Measurements from ENCODE around the gene AP3B1. TPM values are rescaled to one million over a fixed set of nuclear protein-coding genes. Genes with fewer than 3 reads are reported as not detected.

AP3B1 gene
- total and polyA plus RNA-seq, 2 of the 8 experiments (the other 6 are each of a cell fraction or from before 2014, with no cell fraction given): 45.8 to 48.3 TPM

- no peak for TF ChIP-seq EZH2 (IDR thresholded peaks at IDR 0.05; ENCODE audit: low read depth, low read length, severe bottlenecking)
- TF ChIP-seq KDM1A (IDR thresholded peaks at IDR 0.05; ENCODE audit: borderline replicate concordance, low read length): no peak
- TF ChIP-seq RNF2 (IDR thresholded peaks at IDR 0.05; ENCODE audit: borderline replicate concordance, low read depth, low read length, missing control alignments, poor library complexity, severe bottlenecking): no peak
These were observed 338.9 kb downstream of the AP3B1 start (continued) for GRCh38 chr5:77955577-77955976.

Measured in H1 (cell line).